Measurements from ENCODE around the gene SPTBN1. TPM values are rescaled to one million over a fixed set of nuclear protein-coding genes. Genes with fewer than 3 reads are reported as not detected.
A peak's percentile ranks its signal among the peaks of the same experiment; 100 is the strongest.

SPTBN1 gene
- total and polyA plus RNA-seq, 2 donors (not counting 3 experiments of a cell fraction or from before 2014, with no cell fraction given), result 63.3 to 320 TPM

DNA sequence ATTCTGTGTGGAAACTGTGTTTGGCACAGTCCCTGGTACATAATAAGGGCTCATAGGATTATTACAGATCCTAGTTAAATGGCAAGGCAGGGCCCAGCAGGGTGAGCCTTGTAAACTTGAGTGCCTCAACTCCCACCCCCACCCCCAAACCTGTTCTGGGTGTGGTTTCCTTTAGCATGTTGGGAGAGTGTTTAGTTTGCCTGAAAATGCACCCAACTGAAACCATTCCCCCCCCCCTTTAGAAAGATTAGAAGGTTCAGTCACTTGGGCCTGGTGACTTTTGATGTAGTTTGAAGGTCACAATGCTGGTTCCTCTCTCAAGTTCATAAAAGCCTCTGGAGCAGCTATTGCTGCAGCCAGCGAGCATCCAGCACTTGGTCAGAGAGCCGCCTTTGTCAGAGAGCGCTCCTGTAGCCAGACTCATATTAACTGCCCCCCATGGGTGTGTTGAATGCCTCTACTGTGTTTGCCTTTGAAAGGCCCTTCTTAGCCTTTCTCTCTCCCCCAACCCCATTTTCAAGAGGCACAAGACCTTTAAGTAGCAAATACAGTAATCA, 113.7 kb downstream of the SPTBN1 start:
- H3K79me2 ChIP-seq (ENCODE audit: control insufficient read depth, insufficient read depth, low read length), result peaks cover 86% of the 10 kb centered on the region
- FAIRE-seq (no peak), DNase-seq (ENCODE audit: low read depth, low spot score) (no peak)
- peaks cover 63% of the 10 kb centered on the region for H3K4me1 ChIP-seq (ENCODE audit: control insufficient read depth, extremely low read depth, insufficient read depth, low read length)
- no peaks in the 10 kb centered on the region for H3K9me1 ChIP-seq (replicated peaks; ENCODE audit: control insufficient read depth, extremely low read depth, insufficient read depth, low read length)
- peak overlapping the region; percentile 100 for H3K27ac ChIP-seq (ENCODE audit: insufficient read depth, low read depth, low read length)
- ChIA-PET CTCF (interaction anchor here (1.1 kb wide), 2 partner anchors 10 to 36 kb away, joined by 3 to 4 read pairs; no protein-coding TSS in a partner anchor), POLR2A (interaction anchor here (0.5 to 6.1 kb wide), 2 partner anchors 10 to 443 kb away, joined by 3 to 52 read pairs; no protein-coding TSS in a partner anchor)
- H4K20me1 ChIP-seq (replicated peaks; ENCODE audit: control insufficient read depth, extremely low read depth, insufficient read depth, low read length), result no peaks in the 10 kb centered on the region
- no peak overlapping the region for H3K9ac ChIP-seq (replicated peaks; ENCODE audit: extremely low read depth, insufficient read depth, low read length)
- no peaks in the 10 kb centered on the region for H3K9me3 ChIP-seq (replicated peaks; ENCODE audit: control insufficient read depth, insufficient read depth, low read length)
- dilution Hi-C loops (cut with MboI; ENCODE audit: extremely low pct_ligation_motif_present, low sequenced_read_pairs), result no loop called here
- no peaks in the 10 kb centered on the region for H3K36me3 ChIP-seq (ENCODE audit: control insufficient read depth in 2 of 2, extremely low read depth in 1 of 2, insufficient read depth in 2 of 2, low read length in 2 of 2)
- no TSS peak for BruUV-seq (replicated peaks)
- intact Hi-C loops (cut with micrococcal nuclease), result loop anchor here (5.0 kb wide), 1 partner anchor 113 kb away; the partner anchor contains the start of gene SPTBN1
- TF ChIP-seq MYC (IDR thresholded peaks at IDR 0.05; ENCODE audit: low read depth, low read length) (no peak), POLR2AphosphoS5 (IDR thresholded peaks at IDR 0.05; ENCODE audit: insufficient read depth, low read depth, low read length) (no peak), EZH2 (IDR thresholded peaks at IDR 0.05; ENCODE audit: borderline replicate concordance, low read depth, low read length, severe bottlenecking) (no peak), JUN (IDR thresholded peaks at IDR 0.05; ENCODE audit: borderline replicate concordance, insufficient read depth, insufficient read length, low read depth) (no peak), FOS (IDR thresholded peaks at IDR 0.05; ENCODE audit: borderline replicate concordance, insufficient read depth, low read length) (no peak), GATA2 (IDR thresholded peaks at IDR 0.05; ENCODE audit: insufficient read depth, insufficient read length, low read depth, low read length) (no peak), POLR2A (IDR thresholded peaks at IDR 0.05; ENCODE audit: low read depth, low read length) (no peak)
- TF ChIP-seq, protein P1, sequence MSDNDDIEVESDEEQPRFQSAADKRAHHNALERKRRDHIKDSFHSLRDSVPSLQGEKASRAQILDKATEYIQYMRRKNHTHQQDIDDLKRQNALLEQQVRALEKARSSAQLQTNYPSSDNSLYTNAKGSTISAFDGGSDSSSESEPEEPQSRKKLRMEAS (IDR thresholded peaks at IDR 0.05; ENCODE audit: insufficient read depth, insufficient read length), result no peak
- TF ChIP-seq, protein P2, sequence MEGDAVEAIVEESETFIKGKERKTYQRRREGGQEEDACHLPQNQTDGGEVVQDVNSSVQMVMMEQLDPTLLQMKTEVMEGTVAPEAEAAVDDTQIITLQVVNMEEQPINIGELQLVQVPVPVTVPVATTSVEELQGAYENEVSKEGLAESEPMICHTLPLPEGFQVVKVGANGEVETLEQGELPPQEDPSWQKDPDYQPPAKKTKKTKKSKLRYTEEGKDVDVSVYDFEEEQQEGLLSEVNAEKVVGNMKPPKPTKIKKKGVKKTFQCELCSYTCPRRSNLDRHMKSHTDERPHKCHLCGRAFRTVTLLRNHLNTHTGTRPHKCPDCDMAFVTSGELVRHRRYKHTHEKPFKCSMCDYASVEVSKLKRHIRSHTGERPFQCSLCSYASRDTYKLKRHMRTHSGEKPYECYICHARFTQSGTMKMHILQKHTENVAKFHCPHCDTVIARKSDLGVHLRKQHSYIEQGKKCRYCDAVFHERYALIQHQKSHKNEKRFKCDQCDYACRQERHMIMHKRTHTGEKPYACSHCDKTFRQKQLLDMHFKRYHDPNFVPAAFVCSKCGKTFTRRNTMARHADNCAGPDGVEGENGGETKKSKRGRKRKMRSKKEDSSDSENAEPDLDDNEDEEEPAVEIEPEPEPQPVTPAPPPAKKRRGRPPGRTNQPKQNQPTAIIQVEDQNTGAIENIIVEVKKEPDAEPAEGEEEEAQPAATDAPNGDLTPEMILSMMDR (IDR thresholded peaks at IDR 0.05; ENCODE audit: extremely low read depth in 1 of 2, insufficient read depth in 1 of 2, low read depth in 1 of 2, low read length in 2 of 2), result no peak
- H3K4me3 ChIP-seq (replicated peaks in 1 of 3; ENCODE audit: insufficient read depth in 1 of 3, low read depth in 1 of 3, low read length in 3 of 3), result no peak overlapping the region
- no peaks in the 10 kb centered on the region for H3K27me3 ChIP-seq (ENCODE audit: control insufficient read depth in 2 of 2, insufficient read depth in 2 of 2, low read length in 2 of 2)
- H3K4me2 ChIP-seq (ENCODE audit: insufficient read depth, low read length), result peak overlapping the region; percentile 79
- no peak overlapping the region for H2AFZ ChIP-seq (ENCODE audit: low read depth, low read length)
